WI38 (cell line): ENCODE measurements around the gene FOCAD.

Experiments used
- H3K4me3 ChIP-seq: 2 replicates; pipeline ENCODE4 v1.5.1; 2011; ENCODE audit warnings: low read depth, mild to moderate bottlenecking, control low read depth, low read length
- CTCF ChIP-seq: IDR thresholded peaks from 2 replicates; pipeline ENCODE4 v1.5.1; 2012; ENCODE audit warnings: low read depth, mild to moderate bottlenecking, control low read depth, low read length

Gene FOCAD

GRCh38 chr9:20880271-20880670 is 196.2 kb downstream of the FOCAD start:
- no peak for TF ChIP-seq CTCF
- H3K4me3 ChIP-seq, result no peak overlapping the region

DNA sequence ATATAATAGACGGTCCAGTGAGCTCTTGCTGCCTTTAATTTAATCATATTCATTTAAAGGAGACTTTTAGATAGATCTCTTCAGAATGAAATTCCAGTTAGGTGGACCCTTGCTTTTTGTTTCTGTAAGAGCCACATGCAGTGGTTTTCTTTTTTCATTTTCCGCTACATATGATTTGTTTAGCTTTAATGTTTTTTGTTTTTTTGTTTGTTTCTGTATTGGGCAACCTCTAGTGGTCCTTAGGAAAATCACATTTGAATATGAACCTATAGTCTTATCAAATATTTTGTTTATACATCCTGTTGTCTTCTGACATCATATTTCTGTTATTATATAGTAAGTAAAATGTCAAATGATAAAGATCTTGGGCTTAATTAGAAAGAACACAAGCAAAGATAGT is 196.6 kb downstream of the FOCAD start:
- no peak for TF ChIP-seq CTCF
- no peak overlapping the region for H3K4me3 ChIP-seq

- peak; percentile 54 for TF ChIP-seq CTCF
- H3K4me3 ChIP-seq, result no peak overlapping the region
Observed at GRCh38 chr9:20884985-20885593, 201.0 kb downstream of the FOCAD start.

DNA sequence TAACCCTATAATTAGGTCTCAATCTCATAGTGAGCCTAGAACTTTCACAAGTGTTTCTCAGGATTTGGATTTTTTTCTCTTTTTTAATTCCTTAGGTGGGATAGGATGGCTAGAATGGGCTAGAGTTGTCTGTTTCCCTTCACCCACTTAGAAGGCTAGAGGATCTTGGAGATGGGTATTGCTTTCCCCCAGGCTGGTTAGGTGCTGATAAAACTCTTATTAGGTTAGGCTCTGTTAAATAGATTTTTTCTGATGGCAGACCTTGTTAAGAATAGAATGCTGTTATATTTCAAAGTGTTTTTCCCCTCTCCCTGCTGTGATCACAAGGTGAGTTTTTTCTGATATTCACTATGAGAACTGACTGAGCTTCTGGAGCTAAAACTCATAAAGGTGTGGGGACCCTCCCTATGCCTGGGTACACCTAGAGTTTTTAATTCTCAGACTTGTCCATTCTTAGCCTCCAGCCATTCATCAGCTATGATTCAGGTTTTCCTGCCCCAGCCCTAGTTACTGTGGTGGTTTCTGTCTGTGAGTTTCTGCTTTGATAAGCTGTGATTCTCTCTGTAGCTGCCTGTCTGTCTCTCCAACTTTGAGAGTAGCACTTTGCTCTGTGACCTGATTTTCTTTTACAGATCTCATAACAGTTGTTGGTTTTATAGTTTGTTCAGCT is 215.0 kb downstream of the FOCAD start:
- no peak overlapping the region for H3K4me3 ChIP-seq
- no peak for TF ChIP-seq CTCF

GRCh38 chr9:20903212-20903611 is 219.2 kb downstream of the FOCAD start:
- H3K4me3 ChIP-seq, result no peak overlapping the region
- no peak for TF ChIP-seq CTCF

GRCh38 chr9:20904995-20905394 is 220.9 kb downstream of the FOCAD start:
- H3K4me3 ChIP-seq, result no peak overlapping the region
- no peak for TF ChIP-seq CTCF

DNA sequence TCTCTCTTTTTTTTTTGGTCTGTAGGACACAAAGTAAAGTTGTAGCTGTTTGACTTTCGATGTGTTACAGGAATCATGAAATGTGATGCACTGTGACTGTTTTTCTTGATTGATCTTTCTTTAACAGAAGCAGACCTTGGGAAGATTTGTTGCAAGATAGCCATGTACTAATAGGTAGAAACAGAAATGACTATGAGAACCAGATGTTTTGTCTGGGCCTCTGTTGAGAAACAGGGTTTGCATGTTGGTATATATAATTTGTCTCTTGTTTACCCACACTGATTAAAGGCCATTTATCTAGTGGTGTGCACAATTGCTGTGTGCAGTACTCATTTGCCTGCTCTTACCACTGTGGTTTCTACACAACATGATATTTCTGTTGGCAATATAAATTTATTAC is 222.3 kb downstream of the FOCAD start:
- no peak overlapping the region for H3K4me3 ChIP-seq
- no peak for TF ChIP-seq CTCF
